HG03066 (cell line): ENCODE data around the gene NFAM1.

Source experiments
- ATAC-seq: cut with Tn5 transposase; IDR thresholded peaks from one replicate; pipeline ENCODE4 v1.9.1; 2021; ENCODE audit warnings: low read depth; ENCODE audit not compliant: unreplicated experiment

Gene NFAM1

DNA sequence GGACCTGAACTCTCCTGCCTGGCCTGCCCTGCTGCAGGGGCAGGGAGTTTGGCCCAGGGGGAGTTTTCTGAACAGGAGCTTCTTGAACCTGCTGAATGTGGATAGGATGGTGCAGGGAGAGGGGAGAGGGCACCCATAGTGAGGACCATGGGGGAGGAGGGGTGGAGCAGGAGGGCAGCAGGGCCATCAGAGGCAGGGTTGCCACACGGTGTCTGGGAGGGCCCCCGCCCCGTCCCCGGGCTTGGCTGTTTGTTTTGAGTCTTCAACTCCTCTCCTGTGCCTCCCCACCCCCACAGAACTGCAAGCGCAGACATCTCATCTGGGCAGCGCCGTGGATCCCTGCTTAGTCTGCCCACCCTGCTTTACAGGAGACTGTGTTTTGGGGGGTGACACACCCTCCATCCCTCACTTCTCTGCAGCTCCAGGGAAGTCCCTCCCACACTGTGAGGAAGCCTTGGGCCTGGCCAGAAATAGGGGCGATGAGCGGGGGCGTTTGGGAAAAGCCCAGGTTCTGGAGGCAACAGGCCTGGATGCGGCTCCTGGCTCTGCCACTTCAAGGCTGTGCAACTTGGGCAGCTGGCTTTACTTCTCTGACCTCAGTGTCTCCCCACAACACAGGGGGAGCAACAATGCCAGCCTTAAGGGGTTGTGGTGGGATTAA lies 14.4 kb downstream of the NFAM1 start:
- no peak for ATAC-seq

DNA sequence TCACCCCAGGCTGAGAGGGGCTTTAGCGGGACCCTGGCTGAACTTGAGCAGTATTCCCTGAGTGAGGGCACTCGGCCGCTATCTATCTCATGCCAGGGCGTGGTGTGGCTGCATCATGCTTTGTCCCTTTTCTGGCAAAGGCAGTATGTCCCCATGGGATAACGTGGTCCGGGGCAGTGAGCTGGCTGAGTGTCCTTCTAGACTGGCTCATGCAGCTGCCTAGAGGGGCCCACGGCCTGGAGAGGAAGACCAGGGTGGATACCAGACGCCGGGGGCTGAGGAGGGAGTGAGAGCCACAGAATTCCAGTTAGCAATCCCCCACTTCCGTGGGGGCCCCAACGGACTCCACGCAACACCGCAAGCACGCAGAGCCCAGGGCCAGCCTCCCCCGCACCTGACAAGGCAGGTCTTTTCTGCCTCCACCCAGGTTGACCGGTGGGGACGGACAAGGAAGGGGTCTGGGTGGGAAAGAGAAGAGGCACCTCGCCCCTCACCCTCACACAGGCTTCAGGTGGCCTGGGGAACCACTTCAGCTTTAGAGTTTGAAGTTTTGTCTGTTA lies 15.5 kb downstream of the NFAM1 start:
- ATAC-seq = no peak

DNA sequence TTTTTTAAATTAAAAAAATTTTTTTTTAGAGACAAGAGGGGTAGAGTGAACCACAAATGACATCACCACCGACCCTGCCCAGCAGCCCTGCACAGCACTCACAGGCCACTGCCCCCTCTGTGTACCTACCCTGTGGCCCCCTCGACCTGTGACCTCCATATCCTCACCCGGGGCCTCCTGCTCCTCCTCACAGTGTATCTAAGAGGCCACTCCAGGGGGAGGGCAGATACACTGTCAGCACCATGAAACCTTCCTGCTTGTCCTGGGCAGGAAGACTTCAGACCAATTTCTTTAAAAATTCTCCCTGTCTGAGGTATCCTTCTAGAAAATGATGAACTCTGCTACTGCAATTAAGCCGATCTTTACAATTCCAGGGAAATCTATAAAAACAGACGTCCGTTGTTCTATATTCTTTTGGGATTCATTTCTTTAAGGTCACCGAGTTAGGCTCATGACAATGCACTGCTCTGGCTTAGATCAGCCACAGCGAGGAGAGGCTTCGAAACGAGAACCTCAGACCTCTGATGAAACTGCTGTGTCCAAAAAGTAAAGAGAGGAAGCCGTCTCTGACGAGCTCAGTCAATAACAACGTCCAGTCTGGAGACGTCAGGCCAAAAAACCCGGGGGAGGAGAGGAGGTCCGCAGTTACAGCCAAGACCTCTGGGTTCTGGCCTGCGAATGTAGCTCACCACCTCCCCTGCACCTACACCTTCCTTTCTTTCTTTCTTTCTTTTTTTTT lies 17.5 kb downstream of the NFAM1 start:
- no peak for ATAC-seq

GRCh38 chr22:42414021-42414420 lies 18.2 kb downstream of the NFAM1 start:
- ATAC-seq = no peak

DNA sequence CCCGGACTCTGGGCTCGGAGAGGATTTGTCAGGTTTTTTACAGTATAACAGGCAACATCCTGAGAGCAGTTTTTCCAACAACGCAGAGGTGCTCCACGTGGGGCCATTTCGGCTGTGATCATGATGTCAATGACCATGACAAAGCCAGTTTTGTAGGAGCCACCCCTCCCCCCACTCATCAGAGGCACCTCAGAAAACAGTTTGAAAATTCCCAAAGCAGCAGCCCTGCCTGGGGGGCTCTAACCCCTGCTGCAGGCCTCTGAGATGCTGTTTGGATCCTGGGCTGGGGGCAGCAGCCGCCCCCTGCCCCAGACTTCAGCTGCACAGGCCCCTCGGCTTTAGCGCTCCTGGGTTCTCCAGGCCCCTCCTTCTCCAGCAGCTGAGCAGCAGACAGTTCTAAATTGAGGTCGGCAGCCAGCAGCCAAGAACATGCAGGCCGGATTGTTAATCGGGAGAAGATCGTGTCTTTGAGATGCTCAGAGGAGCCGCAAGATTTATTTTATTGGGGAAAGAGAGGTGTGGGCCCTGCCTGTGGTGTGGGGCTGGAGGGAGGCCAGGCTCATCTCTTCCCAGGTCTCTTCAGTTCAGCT lies 19.4 kb downstream of the NFAM1 start:
- ATAC-seq = no peak

GRCh38 chr22:42410708-42411107 lies 21.5 kb downstream of the NFAM1 start:
- no peak for ATAC-seq

DNA sequence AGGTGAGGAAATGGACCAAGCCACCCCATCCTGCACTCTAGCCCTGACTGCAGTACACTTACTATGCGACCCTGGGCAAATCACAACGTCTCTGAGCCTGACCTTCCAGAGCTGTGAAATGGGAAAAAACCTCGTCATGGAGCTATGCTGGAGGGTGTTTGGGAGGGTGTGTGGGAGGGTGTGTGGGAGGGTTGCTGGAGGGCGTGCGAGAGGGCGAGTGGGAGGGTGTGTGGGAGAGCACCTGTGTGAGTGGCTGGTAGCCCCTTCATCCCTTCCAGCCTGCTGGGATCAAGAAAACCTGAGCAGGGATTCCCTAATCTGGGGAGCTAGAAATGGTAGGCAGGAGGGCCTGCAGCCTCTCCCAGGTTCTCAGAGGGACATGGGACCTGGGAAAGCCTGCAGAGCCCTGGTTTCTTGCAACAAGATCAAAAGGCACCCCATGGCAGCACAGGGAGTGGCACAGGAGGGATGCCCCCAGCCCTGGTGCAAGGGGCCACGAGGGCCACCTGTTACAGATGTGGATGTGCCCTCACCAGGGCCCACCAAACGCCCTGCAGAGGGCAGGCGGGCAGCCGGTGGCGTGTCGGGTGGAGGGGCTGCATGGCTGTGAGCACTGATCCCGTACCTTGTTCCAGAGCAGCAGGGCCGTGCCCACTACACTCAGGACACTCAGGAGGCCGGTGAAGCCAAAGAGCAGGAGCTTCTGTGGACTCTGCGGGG lies 23.2 kb downstream of the NFAM1 start:
- no peak for ATAC-seq

DNA sequence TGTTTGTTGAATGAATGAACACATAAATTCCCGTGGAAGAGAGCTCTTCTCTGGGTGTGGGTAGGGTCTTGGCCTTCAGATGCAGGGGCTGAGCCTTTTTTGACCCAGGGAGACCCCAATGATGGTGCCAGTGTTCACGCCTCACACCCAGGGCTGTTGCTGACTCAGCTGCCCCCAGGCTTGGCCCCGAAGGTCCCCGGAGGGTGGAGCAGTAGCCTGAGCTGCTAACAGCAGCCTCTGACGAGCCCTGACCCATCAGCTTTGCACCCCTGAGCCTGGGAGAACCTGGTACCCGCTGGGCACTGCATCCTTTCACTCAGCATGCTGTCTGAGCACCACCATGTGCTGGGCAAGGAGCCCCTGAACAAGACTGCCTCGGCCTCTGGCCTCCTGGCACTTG lies 23.9 kb downstream of the NFAM1 start:
- ATAC-seq = no peak

DNA sequence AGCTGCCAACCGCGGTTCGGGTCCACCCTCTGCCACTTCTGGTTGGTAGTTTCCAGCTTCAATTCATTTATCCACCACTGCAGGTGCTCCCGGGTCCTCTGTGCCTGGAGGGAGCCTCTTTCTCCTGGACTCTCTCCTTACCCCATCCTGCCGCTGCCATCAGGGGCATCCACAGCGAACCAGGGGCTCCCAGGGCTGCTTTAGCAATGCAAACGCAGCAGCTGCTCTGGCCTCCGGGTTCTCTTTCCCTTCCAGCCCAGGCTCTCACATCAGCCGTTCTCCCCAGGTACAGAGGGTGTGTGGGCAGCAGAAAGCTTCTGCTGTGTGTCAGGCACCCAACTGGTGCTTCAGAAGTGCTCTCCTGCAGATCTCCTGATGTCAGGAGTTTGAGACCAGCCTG lies 27.9 kb downstream of the NFAM1 start:
- no peak for ATAC-seq

GRCh38 chr22:42401535-42402334 lies 30.5 kb downstream of the NFAM1 start:
- ATAC-seq = no peak

GRCh38 chr22:42400811-42401534 lies 31.2 kb downstream of the NFAM1 start:
- ATAC-seq = no peak

GRCh38 chr22:42399315-42400271 lies 32.6 kb downstream of the NFAM1 start:
- no peak for ATAC-seq

GRCh38 chr22:42397332-42398249 lies 34.6 kb downstream of the NFAM1 start:
- no peak for ATAC-seq

DNA sequence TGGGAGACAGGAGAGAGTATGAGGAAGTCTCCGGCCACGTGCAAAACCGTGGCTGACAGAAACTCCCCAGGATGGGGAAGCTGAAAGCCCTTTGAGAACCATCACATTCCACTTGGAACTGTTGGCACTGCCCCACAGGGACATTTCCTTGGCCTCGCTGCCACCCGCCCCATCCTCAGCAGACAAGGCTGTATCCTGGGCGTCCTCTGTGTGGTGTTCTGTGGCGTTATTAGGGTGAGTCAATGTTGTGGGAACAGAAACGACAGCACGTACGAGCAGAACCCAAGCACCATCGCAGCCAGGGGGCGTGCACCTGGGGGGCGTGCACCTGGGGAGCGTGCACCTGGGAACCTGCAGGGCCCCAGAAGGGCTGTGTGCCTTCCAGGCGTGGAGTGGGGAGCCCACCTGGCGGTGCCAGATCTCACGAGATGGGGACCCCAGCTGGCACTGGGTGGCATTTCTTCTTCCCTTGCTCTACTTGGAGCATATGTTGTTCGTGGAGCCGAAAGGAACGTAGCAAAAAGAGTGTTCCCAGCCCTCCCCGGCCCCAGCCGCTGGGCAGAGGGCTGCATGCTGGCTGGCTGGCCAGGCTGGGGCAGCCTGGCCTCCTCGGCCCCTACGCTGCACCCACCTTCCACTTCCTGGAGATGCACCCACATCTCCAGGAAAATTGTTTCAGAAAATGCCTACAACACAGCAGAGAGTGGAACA lies 35.4 kb downstream of the NFAM1 start:
- ATAC-seq = no peak

- no peak for ATAC-seq
Observed at GRCh38 chr22:42389143-42389542, 43.1 kb downstream of the NFAM1 start.

DNA sequence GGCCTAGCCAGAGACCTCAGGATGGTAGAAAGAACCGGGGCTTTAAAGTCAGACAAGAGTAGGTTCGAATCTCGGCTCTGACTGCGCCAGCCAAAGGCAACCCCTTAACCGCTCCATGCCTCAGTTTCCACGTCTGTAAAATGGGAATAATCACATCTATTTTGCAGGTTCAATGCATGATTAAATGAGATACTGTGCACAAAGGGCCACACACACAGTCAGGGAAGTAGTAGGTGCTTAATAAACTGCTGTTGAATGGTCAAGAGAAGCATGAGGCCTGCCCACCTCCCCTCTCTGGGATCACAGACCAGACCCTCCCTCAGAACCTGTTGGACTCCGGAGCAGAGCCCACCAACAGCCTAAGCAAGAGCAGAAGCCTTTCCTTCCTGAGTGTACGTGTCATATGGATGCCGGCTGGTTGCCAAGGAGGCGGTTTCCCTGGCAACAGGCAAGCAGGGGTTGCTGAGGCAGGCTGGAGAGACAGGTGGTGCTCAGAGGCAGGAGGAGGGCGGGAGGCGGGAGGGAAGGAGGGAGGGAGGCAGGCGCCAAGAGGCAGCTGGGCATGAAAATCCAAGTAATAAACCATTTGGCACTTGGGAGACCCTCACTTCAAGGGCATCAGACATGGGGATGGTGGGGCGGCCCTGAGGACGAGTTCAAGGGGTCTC lies 43.9 kb downstream of the NFAM1 start:
- no peak for ATAC-seq
